Caco-2 (cell line): ENCODE data around the gene DCP2. TPM values are rescaled to one million over a fixed set of nuclear protein-coding genes. Genes with fewer than 3 reads are reported as not detected.
"Not testable (repeated sequence)": the region's sequence is repeated elsewhere in the genome, so short reads cannot be mapped to it uniquely, and the experiment has no call there.

Experiments
- BruUV-seq: library from RNA; stranded (reverse); fragments of 400-500 nt; replicated peaks from 2 replicates; lab custom pipeline; 2021; lab: Mats Ljungman, UMichigan
- CTCF ChIA-PET: fragments of 300-600 bp; sonication (Branson Sonifier 250); formaldehyde crosslinking; loops from one replicate; lab custom pipeline; 2022; ENCODE audit warnings: antibody characterized with exemption; lab: Charles Lee
- POLR2A ChIA-PET: fragments of 300-600 bp; sonication (Branson Sonifier 250); formaldehyde crosslinking; loops from one replicate; lab custom pipeline; 2022; ENCODE audit warnings: antibody characterized with exemption; lab: Charles Lee
- DNase-seq, 2 experiments: peaks; one replicate each; pipeline versions ENCODE4 v3.0.0 to v3.0.0-alpha.2; 2020 to 2022
- H3K27me3 ChIP-seq: replicated peaks from 2 replicates; pipeline ENCODE4 v1.6.0; 2011; ENCODE audit warnings: low read length; ENCODE audit not compliant: control insufficient read depth, insufficient read depth
- H3K36me3 ChIP-seq: 2 replicates; pipeline ENCODE4 v1.5.1; 2011; ENCODE audit warnings: low read length; ENCODE audit not compliant: control insufficient read depth, insufficient read depth
- H3K4me1 ChIP-seq: fragments of 250-450 bp; sonication (Bioruptor Pico); 2 replicates; pipeline ENCODE4 v1.5.1; 2020; ENCODE audit warnings: mild to moderate bottlenecking
- H3K4me3 ChIP-seq: 2 replicates; pipeline ENCODE4 v1.5.1; 2011; ENCODE audit warnings: low read depth, mild to moderate bottlenecking, control low read depth, low read length
- H3K9me3 ChIP-seq: fragments of 250-450 bp; sonication (Bioruptor Pico); 2 replicates; pipeline ENCODE4 v1.5.1; 2020; ENCODE audit warnings: mild to moderate bottlenecking, moderate library complexity
- H3K27ac Mint-ChIP-seq: one replicate; pipeline ENCODE4 v1.8.0; 2022; ENCODE audit warnings: mixed read lengths; ENCODE audit not compliant: unreplicated experiment
- H3K27me3 Mint-ChIP-seq: one replicate; pipeline ENCODE4 v1.8.0; 2022; ENCODE audit warnings: mixed read lengths; ENCODE audit not compliant: insufficient read depth, unreplicated experiment
- H3K36me3 Mint-ChIP-seq: one replicate; pipeline ENCODE4 v1.8.0; 2022; ENCODE audit warnings: mild to moderate bottlenecking, mixed read lengths; ENCODE audit not compliant: insufficient read depth, unreplicated experiment
- H3K4me1 Mint-ChIP-seq: one replicate; pipeline ENCODE4 v1.8.0; 2022; ENCODE audit warnings: low read depth, mixed read lengths; ENCODE audit not compliant: unreplicated experiment
- H3K4me3 Mint-ChIP-seq: one replicate; pipeline ENCODE4 v1.8.0; 2022; ENCODE audit warnings: mild to moderate bottlenecking, moderate library complexity, mixed read lengths; ENCODE audit not compliant: unreplicated experiment
- H3K9me3 Mint-ChIP-seq: one replicate; pipeline ENCODE4 v1.8.0; 2022; ENCODE audit warnings: mixed read lengths; ENCODE audit not compliant: unreplicated experiment
- CTCF ChIP-seq, 2 experiments: fragments of 200-600 bp in 1 of 2; IDR thresholded peaks; 1 replicate in 1 of 2; 2 replicates in 1 of 2; pipeline versions ENCODE4 v1.5.1 to v1.8.0; 2011 to 2022; ENCODE audit warnings: antibody characterized with exemption in 1 of 2, control low read depth in 1 of 2, inconsistent platforms in 1 of 2, low read depth in 1 of 2, low read length in 1 of 2, mild to moderate bottlenecking in 1 of 2, moderate library complexity in 1 of 2; ENCODE audit not compliant: insufficient read depth in 1 of 2, severe bottlenecking in 1 of 2, unreplicated experiment in 1 of 2
- intact Hi-C: fragments of 100-400 bp; cut with micrococcal nuclease; formaldehyde crosslinking; loops from one replicate; pipeline ENCODE4 v1.10.0; 2022; ENCODE audit not compliant: unreplicated experiment
- total RNA-seq: library from RNA; stranded (reverse); gene quantifications from 2 replicates; pipeline ENCODE4 v1.2.3, GENCODE V29; 2022

Gene DCP2
- total RNA-seq, 1 experiment from 2014 or later: 149 TPM

- no peaks in the 10 kb centered on the region for H3K36me3 ChIP-seq
- Mint-ChIP-seq H3K27ac (no peak overlapping the region), H3K4me3 (no peak overlapping the region), H3K9me3 (no peaks in the 10 kb centered on the region), H3K36me3 (no peaks in the 10 kb centered on the region), H3K4me1 (peaks cover 20% of the 10 kb centered on the region), H3K27me3 (no peaks in the 10 kb centered on the region)
- POLR2A ChIA-PET: no interaction called here
- H3K4me3 ChIP-seq: no peak overlapping the region
- intact Hi-C loops: no loop called here
- no TSS peak for BruUV-seq
- no peaks in the 10 kb centered on the region for H3K9me3 ChIP-seq
- CTCF ChIA-PET: interaction anchor here (0.6 to 0.7 kb wide), 2 partner anchors 40 to 252 kb away, joined by 4 to 7 read pairs; no protein-coding TSS in a partner anchor
- H3K27me3 ChIP-seq: no peaks in the 10 kb centered on the region
- TF ChIP-seq CTCF (IDR thresholded peaks at IDR 0.05; ENCODE audit: insufficient read depth in 1 of 2, low read depth in 1 of 2, low read length in 1 of 2, severe bottlenecking in 1 of 2, unreplicated experiment in 1 of 2): no peak
- DNase-seq: no peak
- H3K4me1 ChIP-seq: peaks cover 10% of the 10 kb centered on the region; the same call in 1 of the 2 replicates
Measured at GRCh38 chr5:112960863-112961504, 15.6 kb upstream of the DCP2 start.

- POLR2A ChIA-PET, BruUV-seq, H3K27me3 Mint-ChIP-seq, H3K36me3 ChIP-seq, H3K4me3 Mint-ChIP-seq, H3K27me3 ChIP-seq, H3K36me3 Mint-ChIP-seq, DNase-seq, H3K4me3 ChIP-seq, H3K9me3 ChIP-seq, CTCF ChIA-PET, intact Hi-C loops, H3K9me3 Mint-ChIP-seq, H3K27ac Mint-ChIP-seq: not testable (repeated sequence)
- H3K4me1 Mint-ChIP-seq: peaks cover 27% of the 10 kb centered on the region
- H3K4me1 ChIP-seq: peaks cover 25% of the 10 kb centered on the region
Measured at GRCh38 chr5:112963374-112963733, 13.2 kb upstream of the DCP2 start.

GRCh38 chr5:112965733-112966306, 10.8 kb upstream of the DCP2 start:
- no peaks in the 10 kb centered on the region for H3K36me3 ChIP-seq
- Mint-ChIP-seq H3K36me3 (peaks cover 4% of the 10 kb centered on the region), H3K27ac (no peak overlapping the region), H3K4me3 (no peak overlapping the region), H3K27me3 (no peaks in the 10 kb centered on the region), H3K9me3 (no peaks in the 10 kb centered on the region), H3K4me1 (peaks cover 28% of the 10 kb centered on the region)
- ChIA-PET CTCF (no interaction called here), POLR2A (no interaction called here)
- intact Hi-C loops: loop anchor here (5.0 kb wide), 2 partner anchors 104 to 259 kb away; partner anchors contain the start of gene SRP19
- no peak for DNase-seq
- no peaks in the 10 kb centered on the region for H3K27me3 ChIP-seq
- peaks cover 45% of the 10 kb centered on the region for H3K4me1 ChIP-seq
- BruUV-seq: no TSS peak
- H3K9me3 ChIP-seq: no peaks in the 10 kb centered on the region
- no peak overlapping the region for H3K4me3 ChIP-seq
- TF ChIP-seq CTCF (IDR thresholded peaks at IDR 0.05; ENCODE audit: insufficient read depth in 1 of 2, low read depth in 1 of 2, low read length in 1 of 2, severe bottlenecking in 1 of 2, unreplicated experiment in 1 of 2): no peak
